Daoy (cell line): ENCODE results near the gene KEL. TPM values are rescaled to one million over a fixed set of nuclear protein-coding genes. Genes with fewer than 3 reads are reported as not detected.

Source experiments
- DNase-seq: peaks from one replicate; pipeline ENCODE4 v3.0.0-alpha.2; 2015; ENCODE audit warnings: low read depth
- total RNA-seq: library from RNA; depleted of rRNA; stranded (reverse); fragments of >200 nt; shearing (Covaris generic); gene quantifications from 2 replicates; pipeline ENCODE4 v1.2.3, GENCODE V29; 2014

The KEL gene
- total RNA-seq, 1 experiment from 2014 or later = not detected

DNA sequence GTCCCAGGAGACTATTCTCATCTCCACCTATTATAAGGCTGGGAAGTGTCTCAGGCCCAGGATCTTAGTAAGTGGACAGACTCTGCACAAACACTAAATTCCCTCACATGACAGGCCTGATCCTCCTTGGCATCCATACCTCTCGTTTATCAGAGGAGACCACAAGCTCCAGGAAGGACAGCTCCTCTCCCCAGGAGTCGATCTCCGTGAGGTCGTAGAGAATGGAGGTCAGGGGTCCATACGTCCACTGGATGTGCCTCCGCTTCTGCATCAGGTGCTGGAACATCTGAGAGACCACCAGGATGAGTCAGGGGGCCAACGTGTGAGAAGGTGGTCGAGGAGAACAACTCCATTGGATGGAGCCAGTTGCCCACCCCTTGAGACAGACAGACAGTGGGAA is 34.2 kb downstream of the KEL start:
- DNase-seq = no peak

- DNase-seq = no peak
Measured at GRCh38 chr7:142927085-142927745, 34.9 kb downstream of the KEL start.

DNA sequence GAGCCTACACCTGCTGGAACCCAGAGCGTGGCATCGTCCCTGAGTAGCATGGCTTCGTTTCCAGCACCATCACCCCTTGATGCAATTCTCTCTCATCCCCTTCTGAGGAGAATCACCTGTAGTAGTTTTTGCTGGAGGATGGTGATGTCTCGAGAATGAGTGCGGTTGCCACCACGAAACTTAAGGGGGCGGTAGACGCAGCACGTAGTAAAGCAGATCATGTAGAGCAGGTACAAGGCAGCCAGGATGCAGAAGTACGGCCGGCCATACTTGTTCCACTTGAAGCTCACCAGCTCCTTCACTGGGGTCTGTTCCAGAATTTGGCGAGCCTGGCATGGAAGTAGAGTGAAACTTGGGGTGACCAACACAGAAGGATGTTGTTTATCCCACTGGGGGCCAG is 36.8 kb downstream of the KEL start:
- no peak for DNase-seq

- no peak for DNase-seq
Measured at GRCh38 chr7:142923391-142923790, 38.8 kb downstream of the KEL start.

- no peak for DNase-seq
Measured at GRCh38 chr7:142919656-142920055, 42.5 kb downstream of the KEL start.

DNA sequence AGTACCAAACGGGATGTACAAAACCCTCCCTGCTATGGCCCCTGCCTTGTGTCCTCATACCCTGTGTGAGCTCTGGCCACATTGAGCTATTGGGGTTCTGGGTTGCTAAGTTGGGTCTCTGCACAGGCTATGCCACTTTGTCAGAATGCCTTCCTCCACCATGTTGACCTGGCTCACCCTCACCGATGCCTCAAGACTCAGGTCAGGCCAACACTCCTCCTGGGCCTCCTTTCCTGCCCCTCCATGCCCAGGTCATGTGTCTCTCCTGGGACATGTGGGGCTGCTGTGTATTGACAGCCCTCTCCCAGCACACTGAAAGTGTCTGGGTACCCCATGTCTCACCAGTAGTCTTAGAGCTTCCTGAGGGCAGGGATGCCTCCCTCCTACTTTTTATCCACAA is 43.3 kb downstream of the KEL start:
- DNase-seq = no peak

DNA sequence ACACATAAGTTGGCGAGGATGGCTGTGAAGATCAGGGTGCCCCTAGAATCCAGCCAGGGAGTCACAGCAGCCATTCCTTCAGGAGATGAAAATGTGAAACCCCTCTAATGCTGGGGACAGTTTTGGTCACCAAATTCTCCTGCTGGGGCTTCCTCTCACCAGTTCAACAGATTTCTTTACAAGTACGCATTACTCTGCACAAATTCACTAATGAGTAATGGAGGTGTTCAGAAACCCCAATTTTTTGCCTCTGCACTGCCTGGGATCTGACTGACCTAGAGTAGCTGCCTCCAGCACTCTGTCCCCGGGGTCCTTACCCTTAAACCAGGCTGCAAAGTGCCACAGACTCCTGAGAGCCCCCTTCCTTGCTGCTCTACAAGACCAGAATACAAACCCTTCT is 44.7 kb downstream of the KEL start:
- no peak for DNase-seq

GRCh38 chr7:142916508-142916907 is 45.7 kb downstream of the KEL start:
- no peak for DNase-seq

DNA sequence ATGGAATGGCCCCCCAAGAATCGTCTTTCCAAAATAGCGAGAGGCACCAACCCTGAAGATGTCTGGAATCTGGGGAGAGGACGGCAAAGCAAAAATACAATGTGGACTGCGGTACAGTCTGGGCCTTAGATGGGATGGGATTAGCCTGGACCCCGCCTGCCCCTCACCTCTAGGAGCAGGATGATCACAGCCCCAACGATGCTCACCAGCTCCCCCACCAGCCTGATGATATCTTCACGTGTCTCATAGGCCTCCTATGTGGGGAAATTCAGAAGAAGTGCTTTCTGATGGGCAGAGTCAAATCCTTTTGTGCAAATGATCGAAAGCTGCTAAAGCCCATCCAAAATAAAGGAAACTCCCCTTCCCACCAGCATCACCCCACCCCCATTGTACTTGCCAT is 46.8 kb downstream of the KEL start:
- no peak for DNase-seq

DNA sequence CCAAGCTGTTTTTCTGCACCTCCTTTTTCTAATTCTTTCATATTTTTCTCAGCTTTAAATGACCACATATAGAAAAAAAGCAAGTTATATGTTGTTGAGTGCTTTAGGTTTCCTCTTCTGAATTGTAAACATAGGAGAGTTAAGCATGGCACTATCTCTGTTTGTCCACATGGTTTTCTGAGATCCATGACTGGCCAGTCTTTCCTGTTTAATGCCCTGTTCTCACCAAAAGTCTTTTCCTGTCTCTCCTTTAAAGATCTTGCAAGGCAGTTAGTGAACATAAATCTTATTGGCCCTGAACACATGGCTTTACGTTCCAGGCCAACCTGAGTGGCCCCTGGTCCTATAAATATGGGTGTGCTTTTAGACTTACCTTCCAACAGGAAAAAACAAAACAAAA is 48.0 kb downstream of the KEL start:
- DNase-seq = no peak

- no peak for DNase-seq
Measured at GRCh38 chr7:142913566-142913965, 48.6 kb downstream of the KEL start.

DNA sequence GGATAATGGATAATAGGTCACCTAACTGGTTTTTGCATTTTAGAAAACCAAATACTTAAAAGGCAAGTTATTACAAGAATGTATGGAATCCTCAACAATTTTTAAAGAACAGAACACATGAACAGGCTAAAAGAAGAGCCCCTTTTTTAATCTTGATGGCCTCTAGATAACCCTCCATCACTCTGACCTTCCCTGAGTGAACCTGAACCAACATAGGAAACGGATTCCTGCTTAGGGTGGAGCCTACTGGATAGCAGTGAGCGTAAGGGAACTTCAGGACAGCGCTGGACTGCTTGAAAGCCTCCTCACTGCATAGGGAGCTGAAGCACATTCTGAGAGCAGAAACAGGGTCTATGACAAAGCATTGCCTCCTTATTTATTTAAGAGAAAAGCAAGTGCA is 49.1 kb downstream of the KEL start:
- DNase-seq = no peak

- DNase-seq = no peak
Measured at GRCh38 chr7:142910481-142910880, 51.7 kb downstream of the KEL start.

DNA sequence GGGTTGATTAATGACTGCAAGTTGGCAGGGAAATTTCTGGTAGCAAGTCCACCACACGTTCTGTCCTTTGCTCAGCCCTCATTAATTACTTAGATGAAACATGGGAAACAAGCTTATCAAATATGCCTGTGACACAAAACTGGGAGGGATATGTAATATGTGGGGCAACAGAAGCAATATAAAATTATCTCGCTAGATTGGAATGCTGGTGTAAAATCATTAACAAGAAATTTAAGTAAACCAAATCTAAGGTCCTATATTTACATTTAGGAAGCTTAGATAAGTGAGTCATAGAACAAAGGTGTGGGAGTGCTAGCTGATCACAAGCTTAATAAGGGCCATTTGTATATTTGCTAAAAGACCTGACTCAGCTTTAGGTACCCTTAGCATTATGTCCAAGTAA is 52.1 kb downstream of the KEL start:
- DNase-seq = peak; percentile 34

DNA sequence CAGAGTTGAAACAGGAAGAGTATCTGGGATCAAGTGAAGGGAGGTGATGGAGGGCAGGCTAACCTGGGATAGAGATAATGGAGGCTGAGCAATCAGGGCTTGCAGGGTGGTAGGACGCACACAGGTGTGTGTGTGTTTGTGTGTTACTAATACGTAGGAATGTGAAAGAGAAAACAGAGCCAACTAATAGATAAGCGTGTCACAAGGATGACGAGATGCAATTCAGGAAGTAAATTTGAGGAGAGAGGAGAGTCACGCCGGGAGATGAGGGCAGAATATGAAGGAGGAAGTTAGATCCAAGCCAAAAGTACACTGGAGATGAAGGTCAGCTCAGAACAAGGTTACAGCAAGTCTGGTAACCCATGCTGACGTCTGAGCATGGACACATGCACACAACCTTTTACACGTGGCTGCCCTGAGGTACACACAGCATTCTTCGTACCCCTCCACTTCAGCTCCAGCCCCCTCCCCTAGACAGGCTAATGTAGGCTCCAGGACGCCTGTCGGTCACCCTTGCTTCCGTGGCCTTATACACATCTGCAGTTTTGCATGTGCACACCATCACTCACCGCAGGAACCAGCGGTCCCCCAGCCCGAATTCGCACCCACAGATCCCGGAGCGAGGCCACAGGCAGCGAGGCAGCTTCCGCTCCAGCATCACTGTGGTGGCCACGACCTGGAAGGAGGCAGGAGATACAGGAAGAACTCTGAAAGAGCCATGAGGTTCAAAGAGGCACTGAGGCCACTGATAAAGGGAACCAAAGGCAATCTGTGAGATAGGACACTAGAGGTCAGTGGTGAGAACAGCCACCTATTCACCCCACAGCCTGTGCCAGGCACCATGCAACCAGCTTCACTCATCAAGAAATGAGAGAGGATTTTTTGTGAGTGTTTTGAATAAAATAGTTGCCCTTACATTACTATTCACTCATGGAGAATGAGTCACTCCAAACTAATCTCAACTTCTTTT is 53.0 kb downstream of the KEL start:
- DNase-seq = peak; percentile 53

GRCh38 chr7:142908290-142908689 is 53.9 kb downstream of the KEL start:
- DNase-seq = no peak

DNA sequence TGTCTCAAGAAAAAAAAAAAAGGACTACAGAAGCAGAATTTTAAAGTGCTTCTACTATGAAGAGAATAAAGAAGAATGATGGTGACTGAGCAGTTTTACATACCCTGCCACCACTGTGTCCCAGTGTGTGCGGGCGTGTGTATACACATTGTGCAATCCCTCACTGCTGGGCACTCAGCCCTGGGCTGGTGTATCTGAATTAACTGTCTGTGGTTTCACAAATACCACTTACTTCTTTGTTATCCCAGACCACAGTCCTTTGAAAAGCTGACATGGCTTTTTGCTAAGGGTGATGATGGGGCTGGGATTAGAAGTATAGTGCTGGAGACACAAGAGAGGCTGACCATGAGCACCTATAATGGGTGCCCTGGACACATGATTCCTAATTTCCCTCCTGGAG is 55.5 kb downstream of the KEL start:
- no peak for DNase-seq

GRCh38 chr7:142905759-142906158 is 56.4 kb downstream of the KEL start:
- no peak for DNase-seq

- DNase-seq = no peak
Measured at GRCh38 chr7:142904128-142904527, 58.0 kb downstream of the KEL start.

DNA sequence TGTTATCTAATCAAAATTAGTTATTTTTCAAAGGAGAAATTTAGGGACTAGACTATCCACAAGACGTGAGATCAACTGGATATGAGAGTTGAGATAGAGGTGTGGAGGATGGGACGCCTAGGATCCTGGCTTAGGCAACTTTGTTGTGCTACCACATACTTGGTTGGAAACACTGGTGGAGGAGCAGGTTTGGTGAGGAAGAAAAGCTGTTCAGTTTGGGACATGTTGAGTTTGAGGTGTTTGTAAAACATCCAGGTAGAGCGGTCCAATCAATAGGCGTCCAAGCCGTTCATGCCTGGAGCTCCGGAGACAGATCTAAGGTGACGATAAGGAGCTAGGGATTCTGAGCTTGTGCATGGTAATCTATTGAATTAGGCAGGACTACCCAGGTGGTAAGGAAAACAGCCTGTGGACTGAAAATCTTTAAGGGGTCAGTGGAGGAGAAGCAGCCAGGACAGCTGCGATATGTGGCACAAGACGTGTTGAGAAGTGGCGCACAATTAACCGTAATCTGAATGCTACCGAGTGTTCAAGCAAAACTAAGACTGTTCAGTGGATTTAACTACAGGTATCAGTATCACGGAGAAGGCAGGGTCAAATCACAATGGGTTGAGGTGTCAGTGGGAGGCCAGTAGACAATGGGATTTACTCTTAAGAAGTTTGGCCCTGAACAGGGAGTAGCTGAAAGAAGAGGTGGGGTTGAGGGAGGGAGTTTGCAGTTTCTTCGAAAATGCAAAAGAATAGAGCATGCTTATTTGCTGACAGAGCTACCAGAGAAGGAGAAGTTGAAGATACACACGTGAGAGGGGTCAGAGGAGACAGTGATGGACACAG is 60.5 kb downstream of the KEL start:
- DNase-seq = no peak

DNA sequence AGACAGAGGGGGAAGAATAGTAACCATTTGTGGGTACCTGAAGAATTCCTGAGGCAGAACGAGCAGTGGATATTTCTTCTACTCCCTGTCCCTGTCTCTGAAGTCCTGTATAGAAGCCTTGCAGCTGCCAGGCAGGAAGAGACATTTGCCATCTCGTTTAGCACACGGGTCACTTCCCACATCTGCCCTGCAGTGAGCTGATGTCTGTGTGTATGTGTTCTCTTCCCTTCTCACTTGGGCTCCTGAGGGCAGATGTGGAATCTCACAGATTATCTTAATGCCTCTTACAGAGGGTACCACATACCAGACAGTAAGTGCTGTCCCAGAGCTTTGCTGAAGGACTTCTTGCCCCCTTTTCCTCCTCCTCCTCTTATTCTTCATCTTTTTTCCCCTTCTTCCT is 62.5 kb downstream of the KEL start:
- no peak for DNase-seq
